OCI-LY1 (cell line): ENCODE measurements around the gene BBX.
A peak's percentile ranks its signal among the peaks of the same experiment; 100 is the strongest.

Source experiments
- H2AFZ ChIP-seq: fragments of 200-600 bp; sonication (generic), shearing (Covaris generic); 2 replicates; pipeline ENCODE4 v1.6.0; 2014; ENCODE audit warnings: antibody characterized with exemption, mild to moderate bottlenecking, low read length
- H3F3A ChIP-seq: fragments of 200-600 bp; sonication (generic), shearing (Covaris generic); 2 replicates; pipeline ENCODE4 v1.6.0; 2014; ENCODE audit warnings: mild to moderate bottlenecking, antibody characterized with exemption, low read length, moderate library complexity; ENCODE audit not compliant: insufficient read depth
- H3K27ac ChIP-seq: fragments of 200-600 bp; sonication (generic); 2 replicates; pipeline ENCODE4 v1.5.1; 2014; ENCODE audit warnings: low read length, mixed run types, mild to moderate bottlenecking, low read depth; ENCODE audit not compliant: poor library complexity, severe bottlenecking
- H3K27me3 ChIP-seq: fragments of 200-600 bp; sonication (generic); 2 replicates; pipeline ENCODE4 v1.6.0; 2014; ENCODE audit warnings: antibody characterized with exemption, mild to moderate bottlenecking, low read length, moderate library complexity; ENCODE audit not compliant: insufficient read depth
- H3K36me3 ChIP-seq: fragments of 200-600 bp; sonication (generic); 2 replicates; pipeline ENCODE4 v1.6.1; 2014; ENCODE audit warnings: mild to moderate bottlenecking, antibody characterized with exemption, low read length, moderate library complexity, mixed read lengths; ENCODE audit not compliant: insufficient read depth
- H3K4me1 ChIP-seq: fragments of 200-600 bp; sonication (generic); 2 replicates; pipeline ENCODE4 v1.5.1; 2014; ENCODE audit warnings: mild to moderate bottlenecking, low read length, moderate library complexity; ENCODE audit not compliant: insufficient read depth, severe bottlenecking
- H3K4me2 ChIP-seq: fragments of 200-600 bp; sonication (generic), shearing (Covaris generic); 2 replicates; pipeline ENCODE4 v1.6.1; 2014; ENCODE audit warnings: low read length
- H3K4me3 ChIP-seq: fragments of 200-600 bp; sonication (generic); 2 replicates; pipeline ENCODE4 v1.5.1; 2014; ENCODE audit warnings: low read length, low read depth, mild to moderate bottlenecking, mixed read lengths; ENCODE audit not compliant: poor library complexity, severe bottlenecking
- H3K79me2 ChIP-seq: fragments of 200-600 bp; shearing (Covaris generic); 2 replicates; pipeline ENCODE4 v1.6.1; 2016; ENCODE audit warnings: mixed run types, low read length, mixed read lengths; ENCODE audit not compliant: insufficient read depth
- H3K9ac ChIP-seq: fragments of 200-600 bp; sonication (generic), shearing (Covaris generic); 2 replicates; pipeline ENCODE4 v1.6.1; 2014; ENCODE audit warnings: mild to moderate bottlenecking, low read length, mixed read lengths
- H3K9me2 ChIP-seq: fragments of 200-600 bp; sonication (generic), shearing (Covaris generic); 2 replicates; pipeline ENCODE4 v1.6.1; 2014; ENCODE audit warnings: low read depth, mild to moderate bottlenecking, low read length, mixed read lengths
- H3K9me3 ChIP-seq: fragments of 200-600 bp; shearing (Covaris generic); 2 replicates; pipeline ENCODE4 v1.6.1; 2014; ENCODE audit warnings: low read length, mixed read lengths
- H4K20me1 ChIP-seq: fragments of 200-600 bp; sonication (generic), shearing (Covaris generic); 2 replicates; pipeline ENCODE4 v1.6.0; 2016; ENCODE audit warnings: mild to moderate bottlenecking, low read length; ENCODE audit not compliant: insufficient read depth
- CTCF ChIP-seq: fragments of 200-600 bp; sonication (generic), shearing (Covaris generic); IDR thresholded peaks from 2 replicates; pipeline ENCODE4 v1.5.1; 2017; ENCODE audit warnings: mild to moderate bottlenecking, antibody characterized with exemption, low read length, moderate library complexity, mixed read lengths
- EZH2 ChIP-seq: fragments of 200-600 bp; sonication (generic), shearing (Covaris generic); IDR thresholded peaks from 2 replicates; pipeline ENCODE4 v1.8.0; 2017; ENCODE audit warnings: borderline replicate concordance, mixed run types, mild to moderate bottlenecking, antibody characterized with exemption, low read length, moderate library complexity, mixed read lengths

Gene BBX

DNA sequence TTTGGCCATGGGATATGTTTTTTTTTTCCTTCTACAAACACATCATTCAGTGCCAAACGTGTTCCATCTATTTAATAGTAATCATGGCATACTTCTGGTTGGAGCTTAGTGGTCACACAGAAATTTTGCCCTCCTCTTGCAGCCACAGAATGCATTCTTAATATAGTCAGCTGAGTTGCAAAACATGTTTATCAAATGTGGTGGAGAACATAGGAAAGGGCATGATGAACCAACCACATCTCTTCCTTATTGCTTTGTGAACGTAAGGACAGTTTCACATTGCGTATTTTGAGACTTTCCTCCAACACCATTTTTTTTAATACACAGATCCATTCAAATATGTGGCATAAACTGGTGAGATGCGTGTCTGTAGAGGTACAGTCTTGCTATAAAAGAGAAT, 106.8 kb downstream of the BBX start:
- Histone ChIP-seq H3K79me2 (peaks cover 9% of the 10 kb centered on the region), H3K9me3 (no peaks in the 10 kb centered on the region), H3K4me1 (peaks cover 17% of the 10 kb centered on the region), H3K4me3 (no peak overlapping the region), H3K36me3 (no peaks in the 10 kb centered on the region), H3F3A (no peaks in the 10 kb centered on the region), H3K27me3 (no peaks in the 10 kb centered on the region), H3K9me2 (no peaks in the 10 kb centered on the region), H2AFZ (no peak overlapping the region), H3K27ac (no peak overlapping the region), H4K20me1 (no peaks in the 10 kb centered on the region), H3K9ac (no peak overlapping the region), H3K4me2 (no peak overlapping the region)
- no peak for TF ChIP-seq EZH2
- TF ChIP-seq CTCF = no peak

GRCh38 chr3:107630779-107631178, 108.0 kb downstream of the BBX start:
- no peak overlapping the region for H3K4me2 ChIP-seq
- peaks cover 6% of the 10 kb centered on the region; the same call in 1 of the 2 replicates for H3K79me2 ChIP-seq
- H3K4me3 ChIP-seq = no peak overlapping the region
- no peaks in the 10 kb centered on the region for H3K9me3 ChIP-seq
- H4K20me1 ChIP-seq = no peaks in the 10 kb centered on the region
- no peaks in the 10 kb centered on the region for H3K27me3 ChIP-seq
- no peak overlapping the region for H3K9ac ChIP-seq
- H3F3A ChIP-seq = no peaks in the 10 kb centered on the region
- TF ChIP-seq EZH2 = no peak
- TF ChIP-seq CTCF = no peak
- H3K36me3 ChIP-seq = no peaks in the 10 kb centered on the region
- no peak overlapping the region for H3K27ac ChIP-seq
- H3K4me1 ChIP-seq = peaks cover 17% of the 10 kb centered on the region
- no peaks in the 10 kb centered on the region for H3K9me2 ChIP-seq
- H2AFZ ChIP-seq = no peak overlapping the region

DNA sequence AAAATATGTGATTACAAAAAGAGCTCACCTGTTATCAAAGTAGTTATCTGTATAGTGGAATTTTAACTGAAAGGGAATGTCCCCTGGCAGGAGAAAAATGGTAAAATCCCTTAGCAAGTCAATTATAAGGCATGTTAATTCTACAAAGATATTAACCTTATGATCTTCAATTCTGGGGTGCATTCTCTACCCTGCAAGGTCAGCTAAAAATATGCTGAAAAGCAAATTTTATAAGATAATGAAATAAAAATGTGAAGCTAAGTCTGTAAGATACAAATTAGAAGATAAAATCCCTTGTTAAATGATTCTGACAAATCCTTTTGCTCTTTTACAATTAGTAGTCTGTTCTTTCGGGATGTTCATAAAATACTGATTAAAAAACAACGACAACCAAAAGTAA, 109.8 kb downstream of the BBX start:
- no peaks in the 10 kb centered on the region for H3F3A ChIP-seq
- no peaks in the 10 kb centered on the region for H3K36me3 ChIP-seq
- no peak overlapping the region for H3K4me3 ChIP-seq
- H3K9me3 ChIP-seq = no peaks in the 10 kb centered on the region
- no peak overlapping the region for H3K27ac ChIP-seq
- H2AFZ ChIP-seq = no peak overlapping the region
- peaks cover 17% of the 10 kb centered on the region for H3K4me1 ChIP-seq
- peaks cover 6% of the 10 kb centered on the region; the same call in 1 of the 2 replicates for H3K79me2 ChIP-seq
- H3K4me2 ChIP-seq = no peak overlapping the region
- no peaks in the 10 kb centered on the region for H3K9me2 ChIP-seq
- H3K9ac ChIP-seq = no peak overlapping the region
- H3K27me3 ChIP-seq = no peaks in the 10 kb centered on the region
- TF ChIP-seq EZH2 = no peak
- H4K20me1 ChIP-seq = no peaks in the 10 kb centered on the region

DNA sequence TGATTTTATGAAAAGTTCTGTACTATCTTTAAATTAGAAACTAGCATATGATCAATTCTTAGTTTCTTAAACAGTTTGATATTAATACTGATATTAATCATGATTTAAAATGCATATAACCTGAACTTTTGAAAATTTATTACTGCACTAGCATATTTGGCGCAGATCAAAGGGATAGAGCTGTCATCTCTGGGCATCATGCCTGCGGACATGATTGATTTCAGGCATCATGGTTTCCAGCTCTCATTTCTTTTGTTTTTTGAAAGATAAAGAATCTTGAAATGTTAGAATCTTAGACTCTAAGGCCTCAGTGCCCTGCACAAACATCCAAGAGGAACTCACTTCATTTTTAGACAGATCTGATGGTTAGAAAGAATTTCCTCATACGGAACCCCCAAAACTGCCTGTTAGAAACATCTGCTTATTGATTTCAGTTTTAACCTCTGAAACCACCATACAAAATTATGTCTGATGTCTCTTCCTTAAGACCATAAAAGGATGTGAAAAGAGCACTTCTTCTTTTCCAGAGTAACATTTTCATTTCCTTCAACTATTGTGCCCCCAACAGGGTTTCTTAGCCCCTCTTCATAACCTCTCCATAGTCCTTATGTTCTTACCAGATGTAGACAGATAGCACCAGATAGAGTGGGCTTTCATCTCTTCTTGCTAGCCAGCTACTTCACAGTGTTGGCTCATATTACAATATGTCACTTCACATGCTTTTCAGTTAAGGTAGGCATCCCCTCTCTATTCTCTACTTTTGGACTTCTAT, 110.8 kb downstream of the BBX start:
- no peaks in the 10 kb centered on the region for H3K27me3 ChIP-seq
- no peaks in the 10 kb centered on the region for H3F3A ChIP-seq
- TF ChIP-seq EZH2 (no peak), CTCF (no peak)
- no peak overlapping the region for H3K4me2 ChIP-seq
- H3K9ac ChIP-seq = no peak overlapping the region
- no peak overlapping the region for H3K4me3 ChIP-seq
- no peaks in the 10 kb centered on the region for H3K9me3 ChIP-seq
- peak overlapping the region; percentile 40 for H3K27ac ChIP-seq
- H3K4me1 ChIP-seq = peaks cover 17% of the 10 kb centered on the region
- no peak overlapping the region for H2AFZ ChIP-seq
- no peaks in the 10 kb centered on the region for H3K36me3 ChIP-seq
- no peaks in the 10 kb centered on the region for H4K20me1 ChIP-seq
- peaks cover 6% of the 10 kb centered on the region; the same call in 1 of the 2 replicates for H3K79me2 ChIP-seq
- H3K9me2 ChIP-seq = no peaks in the 10 kb centered on the region
